Immature natural killer cell (primary cell): ENCODE results near the gene TAS2R42. TPM values are rescaled to one million over a fixed set of nuclear protein-coding genes. Genes with fewer than 3 reads are reported as not detected.

Experiments used
- DNase-seq, 3 donors: peaks; one replicate each; pipeline ENCODE4 v3.0.0; 2022; ENCODE audit warnings: mixed read lengths in 1 of 3
- H3K27ac Mint-ChIP-seq, 6 donors: one replicate each; pipeline ENCODE4 v1.8.0; 2020; ENCODE audit warnings: mixed read lengths in 6 of 6, mild to moderate bottlenecking in 5 of 6, inconsistent platforms in 4 of 6, moderate library complexity in 3 of 6
- H3K27me3 Mint-ChIP-seq, 3 donors: one replicate each; pipeline ENCODE4 v1.8.0; 2020 to 2021; ENCODE audit warnings: low read depth in 3 of 3, mild to moderate bottlenecking in 3 of 3, mixed read lengths in 3 of 3, moderate library complexity in 3 of 3, inconsistent platforms in 1 of 3
- H3K36me3 Mint-ChIP-seq, 3 donors: one replicate each; pipeline ENCODE4 v1.8.0; 2020; ENCODE audit warnings: mixed read lengths in 3 of 3, inconsistent platforms in 2 of 3, mild to moderate bottlenecking in 2 of 3
- H3K4me1 Mint-ChIP-seq, 2 donors: one replicate each; pipeline ENCODE4 v1.8.0; 2020; ENCODE audit warnings: inconsistent platforms in 2 of 2, mild to moderate bottlenecking in 2 of 2, mixed read lengths in 2 of 2, moderate library complexity in 1 of 2
- H3K4me3 Mint-ChIP-seq, 5 donors: one replicate each; pipeline ENCODE4 v1.8.0; 2020; ENCODE audit warnings: mild to moderate bottlenecking in 5 of 5, mixed read lengths in 5 of 5, inconsistent platforms in 3 of 5, moderate library complexity in 3 of 5
- H3K9me3 Mint-ChIP-seq, 6 donors: one replicate each; pipeline ENCODE4 v1.8.0; 2020; ENCODE audit warnings: mild to moderate bottlenecking in 6 of 6, mixed read lengths in 6 of 6, inconsistent platforms in 4 of 6, moderate library complexity in 3 of 6
- polyA plus RNA-seq, 3 donors: library from polyadenylated mRNA; unstranded; fragments of 300-500 nt; fragmentation: Illumina TruSeq; gene quantifications; one replicate each; pipeline ENCODE4 v1.2.3, GENCODE V29; 2021

Gene TAS2R42, protein sequence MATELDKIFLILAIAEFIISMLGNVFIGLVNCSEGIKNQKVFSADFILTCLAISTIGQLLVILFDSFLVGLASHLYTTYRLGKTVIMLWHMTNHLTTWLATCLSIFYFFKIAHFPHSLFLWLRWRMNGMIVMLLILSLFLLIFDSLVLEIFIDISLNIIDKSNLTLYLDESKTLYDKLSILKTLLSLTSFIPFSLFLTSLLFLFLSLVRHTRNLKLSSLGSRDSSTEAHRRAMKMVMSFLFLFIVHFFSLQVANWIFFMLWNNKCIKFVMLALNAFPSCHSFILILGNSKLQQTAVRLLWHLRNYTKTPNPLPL
- not detected for polyA plus RNA-seq

DNA sequence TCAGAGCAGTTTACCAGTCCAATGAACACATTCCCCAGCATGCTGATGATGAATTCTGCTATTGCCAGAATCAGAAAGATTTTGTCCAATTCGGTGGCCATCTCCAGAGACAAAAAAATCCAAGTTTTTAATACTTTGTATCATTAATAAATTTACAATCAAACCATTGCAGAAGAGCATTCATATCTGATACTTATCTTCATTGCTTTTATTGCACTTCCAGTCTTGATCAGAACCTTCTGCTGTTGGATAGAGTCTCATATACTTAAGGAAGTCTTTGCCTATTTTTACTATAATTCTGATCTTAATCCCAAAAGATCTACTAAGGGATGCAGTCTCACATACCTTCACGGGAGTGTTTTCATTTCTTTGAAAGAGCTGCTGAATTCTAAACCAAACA lies at the start of gene TAS2R42:
TAS2R42 (minus strand) TSS at position 101 of the 400 bp plus-strand sequence; CDS start at position 101, 0 bp downstream.
- H3K4me3 Mint-ChIP-seq: no peak within 1 kb of the TSS
- no peaks in the 10 kb centered on the region for H3K9me3 Mint-ChIP-seq
- H3K27me3 Mint-ChIP-seq: peaks cover 0 to 3% (median 2%) of the 10 kb centered on the region in 3 donors
- H3K36me3 Mint-ChIP-seq: peaks cover 4 to 7% (median 5%) of the 10 kb centered on the region in 3 donors
- H3K4me1 Mint-ChIP-seq: no peaks in the 10 kb centered on the region
- DNase-seq: no peak
- no peak within 1 kb of the TSS for H3K27ac Mint-ChIP-seq

DNA sequence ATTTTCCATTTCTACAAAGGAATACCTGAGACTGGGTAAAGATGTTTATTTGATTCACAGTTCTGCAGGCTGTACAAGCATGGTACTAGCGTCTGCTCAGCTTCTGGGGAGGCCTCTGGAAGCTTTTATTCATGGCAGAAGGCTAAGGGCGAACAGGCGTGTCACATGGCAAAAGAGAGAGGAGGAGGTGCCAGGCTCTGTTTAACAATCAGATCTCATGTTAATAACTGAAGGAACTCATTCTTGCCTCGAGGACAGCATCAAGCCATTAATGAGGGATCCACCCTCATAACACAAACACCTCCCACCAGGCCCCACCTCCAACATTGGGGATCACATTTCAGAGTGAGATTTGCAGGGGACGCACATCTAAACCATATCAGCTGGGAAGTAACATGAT lies 46.8 kb upstream of the TAS2R42 start:
- H3K4me1 Mint-ChIP-seq: no peaks in the 10 kb centered on the region
- H3K36me3 Mint-ChIP-seq: no peaks in the 10 kb centered on the region
- H3K27me3 Mint-ChIP-seq: peaks cover 0 to 2% (median 0%) of the 10 kb centered on the region in 3 donors
- no peak overlapping the region for H3K27ac Mint-ChIP-seq
- peaks cover 0 to 3% (median 0%) of the 10 kb centered on the region in 6 donors for H3K9me3 Mint-ChIP-seq
- no peak overlapping the region for H3K4me3 Mint-ChIP-seq
- DNase-seq: no peak

DNA sequence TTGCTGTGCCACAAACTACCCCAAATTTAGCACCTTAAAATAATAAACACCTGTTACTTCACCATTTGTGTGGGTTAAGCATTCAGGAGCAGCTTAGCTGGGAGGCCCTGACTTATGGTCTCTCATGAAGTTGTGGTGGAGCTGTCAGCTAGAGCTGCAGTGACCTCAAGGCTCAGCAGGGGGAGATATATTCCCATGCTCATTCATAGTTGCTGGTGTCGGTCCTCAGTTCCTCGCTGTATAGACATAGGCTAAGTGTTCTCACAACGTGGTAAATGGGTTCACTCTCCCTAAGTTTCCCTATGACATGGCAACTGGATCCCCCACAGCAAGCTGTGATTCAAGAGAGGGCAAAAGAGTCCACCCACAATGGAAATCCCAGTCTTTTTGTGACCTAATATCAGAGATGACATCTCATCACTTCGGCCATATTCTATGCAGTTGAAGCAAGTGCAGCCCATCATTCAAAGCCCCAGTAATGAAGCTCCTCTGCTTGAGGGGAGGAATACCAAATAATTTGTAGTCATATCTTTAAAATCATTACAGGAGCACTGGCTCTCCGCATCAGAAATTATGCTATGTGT lies 41.7 kb upstream of the TAS2R42 start:
- Mint-ChIP-seq H3K27me3 (peaks cover 0 to under 1% (median 0%) of the 10 kb centered on the region in 3 donors), H3K36me3 (no peaks in the 10 kb centered on the region), H3K9me3 (no peaks in the 10 kb centered on the region), H3K4me1 (no peaks in the 10 kb centered on the region), H3K4me3 (no peak overlapping the region), H3K27ac (no peak overlapping the region)
- DNase-seq: peak in 1 of 3 donors; percentile 17

DNA sequence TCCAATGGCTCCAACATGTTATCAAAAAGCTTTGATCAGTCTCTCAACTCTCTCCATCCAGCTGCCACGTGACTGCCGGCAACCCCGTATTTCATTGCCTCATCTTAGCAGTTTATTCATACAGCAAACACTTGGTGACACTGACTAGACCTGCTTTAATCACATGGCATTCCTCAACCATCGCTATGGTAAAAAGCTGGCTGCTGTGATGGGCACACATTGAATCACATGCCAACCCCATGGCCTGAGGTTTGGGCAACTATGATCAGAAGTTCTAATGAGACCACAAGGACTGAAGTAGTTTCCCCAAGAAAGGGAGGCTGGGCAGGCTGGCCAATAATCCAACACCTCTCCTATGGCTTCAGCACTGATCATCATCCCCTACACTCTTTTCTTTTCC lies 40.6 kb upstream of the TAS2R42 start:
- Mint-ChIP-seq H3K4me1 (no peaks in the 10 kb centered on the region), H3K36me3 (no peaks in the 10 kb centered on the region), H3K27me3 (peaks cover 0 to 3% (median 0%) of the 10 kb centered on the region in 3 donors), H3K27ac (no peak overlapping the region), H3K9me3 (no peaks in the 10 kb centered on the region), H3K4me3 (no peak overlapping the region)
- DNase-seq: no peak

DNA sequence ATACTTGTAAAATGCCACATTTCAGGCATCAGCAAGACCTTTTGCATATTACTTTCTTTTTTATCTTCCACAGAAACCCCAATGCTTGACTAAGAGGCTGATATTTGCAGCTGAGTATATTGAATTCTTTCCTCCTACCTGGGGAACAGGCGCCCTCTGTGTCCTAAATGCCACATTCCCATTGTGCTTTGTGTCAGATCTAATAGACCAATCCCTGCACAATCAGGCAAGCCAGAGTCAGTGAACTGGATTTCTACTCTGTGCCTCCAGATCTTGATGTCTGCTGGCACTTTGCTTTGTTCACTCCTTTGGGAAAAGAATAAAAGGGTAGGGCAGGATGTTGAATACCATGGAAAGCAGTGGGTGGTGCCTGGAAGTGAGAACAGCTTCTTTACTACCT lies 22.4 kb upstream of the TAS2R42 start:
- H3K27ac Mint-ChIP-seq: no peak overlapping the region
- no peak for DNase-seq
- no peak overlapping the region for H3K4me3 Mint-ChIP-seq

DNA sequence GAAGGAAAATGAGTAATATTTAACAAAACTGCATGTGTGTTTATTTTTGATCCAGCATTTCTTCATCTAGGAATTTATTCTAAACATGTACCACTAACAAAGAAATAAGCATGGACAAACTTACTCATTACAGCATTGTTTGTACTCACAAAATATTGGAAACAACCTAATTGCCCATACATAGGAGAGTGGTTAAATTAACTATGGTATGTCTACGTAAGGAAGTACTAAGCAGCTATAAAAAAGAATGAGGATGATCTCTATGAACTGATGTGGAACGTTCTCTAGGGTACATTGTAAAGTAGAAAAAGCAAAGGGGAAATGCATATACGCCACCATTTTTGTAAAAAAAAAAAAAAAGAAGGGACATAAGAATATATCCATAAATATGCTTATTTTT lies 17.4 kb upstream of the TAS2R42 start:
- Mint-ChIP-seq H3K27me3 (no peaks in the 10 kb centered on the region), H3K36me3 (peaks cover 3 to 10% (median 4%) of the 10 kb centered on the region in 3 donors), H3K27ac (no peak overlapping the region), H3K4me1 (no peaks in the 10 kb centered on the region), H3K9me3 (peaks cover 0 to 2% (median 0%) of the 10 kb centered on the region in 6 donors), H3K4me3 (no peak overlapping the region)
- DNase-seq: no peak

More for the DNA sequence above, 22.4 kb upstream of the TAS2R42 start:
- Mint-ChIP-seq H3K4me1 (no peaks in the 10 kb centered on the region), H3K9me3 (peaks cover 0 to 5% (median 0%) of the 10 kb centered on the region in 6 donors), H3K36me3 (peaks cover 0 to 6% (median 0%) of the 10 kb centered on the region in 3 donors), H3K27me3 (no peaks in the 10 kb centered on the region)

DNA sequence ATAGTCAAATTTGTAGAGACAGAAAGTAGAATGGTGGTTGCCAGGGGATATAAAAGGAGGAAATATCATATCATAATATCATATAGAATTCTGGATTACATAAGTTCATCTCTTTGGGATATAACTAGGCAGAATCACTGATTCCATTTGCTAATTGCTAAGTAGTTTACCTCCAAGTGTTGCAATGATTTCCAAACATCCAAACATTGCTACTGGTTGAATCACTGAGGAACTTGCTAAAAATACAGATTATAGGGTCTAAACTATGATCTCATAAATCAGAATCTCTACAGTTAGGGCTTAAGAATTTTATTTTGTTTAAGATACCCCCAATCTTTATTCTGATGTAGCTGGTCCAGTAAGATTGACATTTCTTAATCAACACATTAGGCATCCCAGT lies 16.1 kb upstream of the TAS2R42 start:
- H3K4me1 Mint-ChIP-seq: no peaks in the 10 kb centered on the region
- H3K4me3 Mint-ChIP-seq: no peak overlapping the region
- no peak overlapping the region for H3K27ac Mint-ChIP-seq
- DNase-seq: no peak
- H3K27me3 Mint-ChIP-seq: no peaks in the 10 kb centered on the region
- peaks cover 0 to 2% (median 0%) of the 10 kb centered on the region in 6 donors for H3K9me3 Mint-ChIP-seq
- peaks cover 3 to 10% (median 4%) of the 10 kb centered on the region in 3 donors for H3K36me3 Mint-ChIP-seq

DNA sequence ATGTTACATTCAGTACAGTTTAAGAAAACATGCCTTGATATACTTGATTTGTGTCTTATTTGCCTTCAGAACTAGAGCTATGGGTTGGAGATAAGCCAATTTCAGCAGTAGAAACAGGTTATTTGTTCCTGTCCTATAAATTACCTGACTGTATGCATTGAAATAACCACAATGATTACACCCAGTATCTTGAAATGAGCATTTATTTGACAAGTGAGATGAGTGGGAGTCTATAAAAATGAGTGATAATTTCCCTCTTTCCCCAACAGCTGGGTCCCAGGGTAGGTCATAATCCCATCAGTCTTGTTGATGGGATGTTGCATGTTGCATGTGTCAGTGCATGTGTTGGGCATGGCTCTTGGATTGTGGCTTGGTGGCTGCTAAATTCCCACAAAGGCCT lies 3.7 kb downstream of the TAS2R42 start:
- no peak for DNase-seq
- Mint-ChIP-seq H3K27ac (no peak overlapping the region), H3K4me1 (no peaks in the 10 kb centered on the region), H3K9me3 (no peaks in the 10 kb centered on the region), H3K36me3 (no peaks in the 10 kb centered on the region), H3K27me3 (peaks cover 0 to 3% (median 2%) of the 10 kb centered on the region in 3 donors), H3K4me3 (no peak overlapping the region)

DNA sequence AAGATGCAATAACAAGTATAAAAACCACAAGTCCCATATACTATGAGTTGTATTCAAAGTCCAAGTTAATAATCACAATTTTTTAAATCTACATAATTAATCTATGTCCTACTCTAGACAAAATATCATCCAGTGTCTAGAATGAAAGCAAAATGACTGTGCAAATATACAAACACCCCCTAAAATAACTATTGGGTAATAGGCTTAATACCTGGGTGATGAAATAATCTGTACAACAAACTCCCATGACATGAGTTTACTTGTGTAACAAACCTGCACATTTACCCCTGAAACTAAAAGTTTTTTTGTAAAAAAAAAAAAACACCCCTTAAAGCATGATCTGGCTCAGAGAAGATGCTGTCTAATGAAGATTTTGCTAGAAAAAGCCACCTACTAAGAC lies 4.2 kb downstream of the TAS2R42 start:
- Mint-ChIP-seq H3K4me3 (no peak overlapping the region), H3K27ac (no peak overlapping the region), H3K36me3 (peaks cover 0 to 3% (median 0%) of the 10 kb centered on the region in 3 donors), H3K9me3 (no peaks in the 10 kb centered on the region), H3K27me3 (peaks cover 0 to 3% (median 2%) of the 10 kb centered on the region in 3 donors), H3K4me1 (no peaks in the 10 kb centered on the region)
- no peak for DNase-seq

DNA sequence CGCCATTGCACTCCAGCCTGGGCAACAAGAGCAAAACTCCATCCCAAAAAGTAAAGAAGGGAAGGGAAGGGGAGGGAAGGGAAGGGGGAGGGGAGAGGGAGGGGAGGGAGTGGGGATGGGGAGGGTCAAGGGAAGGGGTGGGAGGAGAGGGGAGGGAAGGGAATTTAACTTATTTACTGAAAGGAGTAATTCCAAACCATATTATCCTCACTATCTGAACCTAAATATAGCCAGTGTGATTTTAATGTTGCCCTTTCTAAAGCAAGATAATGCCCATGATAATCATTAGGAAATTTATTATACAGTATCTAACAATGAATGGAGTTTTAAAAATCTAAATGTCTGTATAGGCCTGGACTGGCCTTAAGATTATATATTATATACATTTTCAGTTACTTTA lies 8.5 kb downstream of the TAS2R42 start:
- no peak overlapping the region for H3K4me3 Mint-ChIP-seq
- H3K4me1 Mint-ChIP-seq: peaks cover 1 to 22% of the 10 kb centered on the region in 2 donors
- H3K36me3 Mint-ChIP-seq: peaks cover 4 to 19% (median 4%) of the 10 kb centered on the region in 3 donors
- H3K9me3 Mint-ChIP-seq: no peaks in the 10 kb centered on the region
- no peak overlapping the region for H3K27ac Mint-ChIP-seq
- no peak for DNase-seq
- peaks cover 0 to 3% (median 0%) of the 10 kb centered on the region in 3 donors for H3K27me3 Mint-ChIP-seq

DNA sequence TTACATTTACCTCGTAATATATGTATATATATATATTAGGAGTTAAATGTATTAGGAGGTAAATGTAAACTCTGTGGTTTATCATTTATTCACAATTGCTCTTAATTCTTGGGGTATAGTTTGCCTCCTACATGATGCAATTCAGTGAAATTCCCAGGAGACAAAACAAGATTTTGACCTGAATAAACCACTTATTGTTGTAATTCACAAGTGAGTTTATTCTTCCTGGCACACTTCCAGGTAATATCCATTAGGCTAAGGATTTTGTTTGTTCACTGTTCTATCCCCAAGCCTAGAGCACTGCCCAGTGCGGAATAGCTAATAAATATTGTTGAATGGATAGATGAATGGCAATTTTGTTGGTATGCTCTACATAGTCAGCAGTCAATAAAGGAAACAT lies 12.7 kb downstream of the TAS2R42 start:
- H3K27ac Mint-ChIP-seq: no peak overlapping the region
- H3K9me3 Mint-ChIP-seq: no peaks in the 10 kb centered on the region
- peaks cover 39 to 63% of the 10 kb centered on the region in 2 donors for H3K4me1 Mint-ChIP-seq
- H3K27me3 Mint-ChIP-seq: peaks cover 0 to 5% (median 2%) of the 10 kb centered on the region in 3 donors
- peaks cover 4 to 23% (median 13%) of the 10 kb centered on the region in 3 donors for H3K36me3 Mint-ChIP-seq
- DNase-seq: no peak
- no peak overlapping the region for H3K4me3 Mint-ChIP-seq

DNA sequence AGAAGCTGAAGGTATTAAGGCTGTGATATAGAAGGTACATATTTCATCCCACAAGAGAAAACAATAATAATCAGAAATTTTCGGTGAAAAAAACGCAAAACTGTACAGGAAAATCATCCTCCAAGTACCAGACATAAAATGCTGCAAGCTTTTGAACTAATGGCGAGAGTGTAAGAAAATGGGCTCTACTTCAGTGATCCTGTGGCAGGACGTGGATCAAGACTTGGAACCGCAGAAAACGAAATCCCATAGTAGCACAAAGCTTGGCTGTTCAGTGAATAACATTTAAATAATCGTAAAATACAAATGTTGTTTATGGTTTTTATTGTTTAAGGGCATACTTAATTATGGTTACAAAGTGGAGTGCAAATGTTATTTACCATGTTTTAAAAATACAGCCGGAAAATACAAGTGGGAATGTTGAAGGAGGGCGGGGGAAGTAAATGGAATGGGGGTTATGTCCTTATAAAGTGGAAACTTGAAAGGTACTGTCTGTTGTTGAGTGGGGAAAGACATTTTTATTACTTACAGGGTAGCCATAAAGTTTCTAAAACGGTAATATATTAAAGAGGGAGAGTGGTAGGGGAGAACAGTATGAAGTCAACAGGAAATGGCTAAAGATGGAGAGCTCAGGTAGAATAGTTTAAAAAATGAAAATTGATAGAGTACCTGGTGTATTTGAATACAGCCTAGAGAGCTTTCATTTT lies 14.6 kb downstream of the TAS2R42 start:
- no peak for DNase-seq
- Mint-ChIP-seq H3K27me3 (peaks cover 0 to 5% (median 2%) of the 10 kb centered on the region in 3 donors), H3K4me3 (peak overlapping the region; percentile 97 to 100 (median 99)), H3K27ac (peak overlapping the region; percentile 98 to 100 (median 98)), H3K9me3 (no peaks in the 10 kb centered on the region), H3K36me3 (peaks cover 4 to 19% (median 14%) of the 10 kb centered on the region in 3 donors), H3K4me1 (peaks cover 55 to 82% of the 10 kb centered on the region in 2 donors)

DNA sequence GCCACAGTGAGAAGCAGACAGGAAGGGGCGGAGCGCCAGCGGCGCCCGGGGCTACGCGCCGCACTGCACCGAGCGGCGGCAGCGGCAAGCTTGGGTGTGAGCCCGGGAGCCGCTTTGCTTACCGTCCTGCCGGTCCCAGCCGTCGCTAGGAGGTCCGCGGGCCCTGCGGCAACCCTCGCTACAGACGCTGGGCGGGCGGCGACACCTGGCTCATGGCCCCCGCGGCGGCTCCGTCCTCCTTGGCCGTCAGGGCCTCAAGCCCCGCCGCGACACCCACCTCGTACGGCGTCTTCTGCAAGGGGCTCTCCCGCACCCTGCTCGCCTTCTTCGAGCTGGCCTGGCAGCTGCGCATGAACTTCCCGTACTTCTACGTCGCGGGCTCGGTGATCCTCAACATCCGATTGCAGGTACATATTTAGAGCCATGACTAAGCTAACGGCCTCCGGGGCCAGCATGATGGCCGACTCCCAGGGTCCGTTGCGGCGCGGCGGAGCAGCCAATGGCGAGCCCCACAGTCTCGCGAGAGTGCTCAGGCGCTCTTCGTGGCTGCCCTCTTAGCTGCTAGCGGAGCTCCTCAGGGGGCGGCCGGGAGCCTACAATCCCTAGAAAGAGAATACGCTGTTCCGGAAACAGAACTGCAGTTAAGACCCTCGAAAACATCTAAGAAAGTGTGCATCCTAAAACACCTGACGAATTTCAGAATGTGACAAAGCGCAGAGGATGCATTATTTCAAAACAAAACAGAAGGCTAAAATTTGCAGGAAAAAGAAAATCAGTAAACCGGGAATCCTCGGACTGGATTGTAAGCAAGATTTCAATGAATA lies 15.4 kb downstream of the TAS2R42 start, which contains the start of gene SMIM10L1:
SMIM10L1 (plus strand) TSS at position 50 of the 824 bp plus-strand sequence; CDS start at position 213, 163 bp downstream.
- DNase-seq: peak; percentile 82 to 87 (median 87)
- peak within 1 kb of the TSS; percentile 98 to 100 (median 98) for H3K27ac Mint-ChIP-seq
- peaks cover 57 to 85% of the 10 kb centered on the region in 2 donors for H3K4me1 Mint-ChIP-seq
- peaks cover 4 to 14% (median 13%) of the 10 kb centered on the region in 3 donors for H3K36me3 Mint-ChIP-seq
- H3K27me3 Mint-ChIP-seq: peaks cover 0 to 5% (median 2%) of the 10 kb centered on the region in 3 donors
- H3K9me3 Mint-ChIP-seq: no peaks in the 10 kb centered on the region
- H3K4me3 Mint-ChIP-seq: peak within 1 kb of the TSS; percentile 97 to 100 (median 99)
